WTC11 (cell line): ENCODE data around the gene CEACAM8.
A peak's percentile ranks its signal among the peaks of the same experiment; 100 is the strongest.

ENCODE experiments used
- CREB1 ChIP-seq: sonication (generic); formaldehyde crosslinking; IDR thresholded peaks from 2 replicates; pipeline ENCODE4 v1.8.0; 2023; ENCODE audit warnings: mild to moderate bottlenecking, missing genetic modification reagents
- CTCF ChIP-seq: fragments of 200-600 bp; IDR thresholded peaks from 2 replicates; pipeline ENCODE4 v1.8.0; 2022; ENCODE audit warnings: antibody characterized with exemption
- ELF4 ChIP-seq: sonication (generic); formaldehyde crosslinking; IDR thresholded peaks from 2 replicates; pipeline ENCODE4 v1.8.1; 2022; ENCODE audit warnings: low read depth, mild to moderate bottlenecking, moderate library complexity, missing genetic modification reagents

- peak; percentile 13; the same call in 1 of the 2 replicates for TF ChIP-seq CTCF
- TF ChIP-seq CREB1 (CRISPR knock-in tag): no peak
- no peak for TF ChIP-seq ELF4 (CRISPR knock-in tag)
These were observed 40.5 kb upstream of the CEACAM8 start for GRCh38 chr19:42635233-42635539.
